Right lobe of liver (tissue), 6 donors: ENCODE data around the gene SCGB1A1. TPM values are rescaled to one million over a fixed set of nuclear protein-coding genes. Genes with fewer than 3 reads are reported as not detected.

ENCODE experiments used
- ATAC-seq, 4 donors: fragments of 200-7000 bp; cut with Tn5 transposase; one replicate each; pipeline ENCODE4 v1.9.1; 2020; ENCODE audit warnings: mild to moderate bottlenecking in 4 of 4, moderate library complexity in 4 of 4
- DNase-seq, 3 donors: peaks; one replicate each; pipeline ENCODE4 v3.0.0-alpha.2; 2020
- H3K27ac ChIP-seq, 3 donors: fragments of 200-600 bp; one replicate each; pipeline ENCODE4 v1.8.0; 2022
- H3K27me3 ChIP-seq, 2 donors: fragments of 200-600 bp; one replicate each; pipeline ENCODE4 v1.8.0; 2022
- H3K36me3 ChIP-seq, 4 donors: fragments of 200-600 bp; sonication (generic) in 1 of 4; one replicate each; pipeline versions ENCODE4 v1.5.1 to v1.8.0; 2017 to 2022; ENCODE audit warnings: control low read depth in 1 of 4
- H3K4me1 ChIP-seq, 4 donors: fragments of 200-600 bp; sonication (generic) in 1 of 4; one replicate each; pipeline versions ENCODE4 v1.5.1 to v1.8.0; 2017 to 2022; ENCODE audit warnings: control low read depth in 1 of 4
- H3K4me3 ChIP-seq, 3 donors: fragments of 200-600 bp; one replicate each; pipeline ENCODE4 v1.8.0; 2022
- H3K9me3 ChIP-seq, 4 donors: fragments of 200-600 bp; sonication (generic) in 1 of 4; one replicate each; pipeline versions ENCODE4 v1.5.1 to v1.8.0; 2017 to 2022; ENCODE audit warnings: control low read depth in 1 of 4
- CTCF ChIP-seq, 4 donors: fragments of 200-600 bp in 3 of 4; fragments of 450-650 bp in 1 of 4; IDR thresholded peaks; one replicate each; pipeline versions ENCODE4 v1.5.1 to v1.8.0; 2016 to 2022; ENCODE audit warnings: antibody characterized with exemption in 4 of 4, mild to moderate bottlenecking in 2 of 4
- POLR2A ChIP-seq: fragments of 450-650 bp; IDR thresholded peaks from one replicate; pipeline ENCODE4 v1.6.1; 2017; ENCODE audit warnings: antibody characterized with exemption, mild to moderate bottlenecking
- WGBS: methylation state at CpG from one replicate; pipeline ENCODE4 v1.1.6; 2018; ENCODE audit warnings: low coverage, low lambda C conversion rate; ENCODE audit not compliant: insufficient coverage; ENCODE audit errors: missing lambda C conversion rate; 5-methylcytosine and 5-hydroxymethylcytosine counted together
- intact Hi-C, 2 donors: fragments of 100-400 bp; cut with DNase I; formaldehyde crosslinking; loops; one replicate each; pipeline versions ENCODE4 v1.11.2 to v1.14.1; 2022
- total RNA-seq, 6 experiments: library from RNA; depleted of rRNA in 2 of 6; stranded (reverse); fragments of >200 nt in 2 of 6; fragmentation: NEBNext Ultra II Directional in 3 of 6; extraction: Animal tissue kit (Norgen Biotek cat#: 25700) in 3 of 6; gene quantifications; one replicate each; pipeline versions ENCODE4 v1.1.0 to v1.2.4, GENCODE V29; 2016 to 2023
- donor health status: DM: no; HTN: yes; CAD: no.
- donor health status: DM: no; HTN: no; CAD: no.
- donor health status: DM: no; HTN: no; CAD: no.
- donor health status: DM: no; HTN: yes; CAD: no.
- donor health status: DM: no; HTN: yes; CAD: no.

SCGB1A1 gene
- total RNA-seq, 6 experiments from 2014 or later, result not detected

DNA sequence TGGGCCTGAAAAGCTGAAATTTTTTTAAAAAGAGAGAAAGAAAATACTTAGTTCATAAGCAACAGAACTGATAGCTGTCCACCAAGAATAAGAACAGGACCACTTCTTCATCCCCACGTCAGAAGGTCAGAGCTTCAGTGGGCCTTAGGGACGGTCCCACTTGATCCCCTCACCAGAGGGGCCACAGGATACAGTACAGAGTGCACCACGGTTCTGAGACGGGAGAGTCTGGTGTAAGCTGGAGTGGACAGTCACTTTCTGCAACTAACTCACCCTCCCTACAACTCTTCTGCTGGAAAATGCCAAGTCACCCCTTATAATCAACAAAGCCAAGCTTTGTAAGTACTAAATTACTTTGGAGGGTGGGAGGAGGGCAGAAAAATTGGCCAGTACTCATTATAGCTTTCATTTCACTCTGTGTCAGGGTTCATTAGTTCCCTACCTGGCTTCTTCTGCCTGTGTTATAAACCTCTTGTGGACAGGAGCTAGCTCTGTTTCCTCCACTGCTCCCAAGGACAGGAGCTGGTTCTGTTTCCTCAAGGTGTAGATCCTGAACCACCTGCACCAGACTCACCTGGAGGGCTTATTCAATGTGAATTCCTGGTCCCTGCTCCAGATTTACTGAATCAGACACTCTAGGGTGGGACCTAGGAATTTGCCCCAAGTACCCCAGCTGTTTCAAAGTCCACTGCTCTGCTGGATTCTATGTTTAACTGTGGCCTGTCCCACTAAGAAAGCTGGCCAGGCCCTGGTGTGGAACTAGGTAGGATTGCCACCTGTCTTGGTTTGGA lies 39.6 kb downstream of the SCGB1A1 start:
- no peaks in the 10 kb centered on the region for H3K27me3 ChIP-seq
- no peaks in the 10 kb centered on the region for H3K36me3 ChIP-seq
- no peaks in the 10 kb centered on the region for H3K9me3 ChIP-seq
- no peak for DNase-seq
- no peak overlapping the region for H3K27ac ChIP-seq
- TF ChIP-seq POLR2A (no peak), CTCF (IDR thresholded peaks at IDR 0.05) (no peak)
- intact Hi-C loops, result no loop called here
- peaks cover 0 to 9% (median 0%) of the 10 kb centered on the region in 4 donors for H3K4me1 ChIP-seq
- 66% methylated on average over 4 of the region's 4 CpGs for WGBS
- peak; percentile 32 to 52 (median 36) for ATAC-seq
- H3K4me3 ChIP-seq, result no peak overlapping the region

DNA sequence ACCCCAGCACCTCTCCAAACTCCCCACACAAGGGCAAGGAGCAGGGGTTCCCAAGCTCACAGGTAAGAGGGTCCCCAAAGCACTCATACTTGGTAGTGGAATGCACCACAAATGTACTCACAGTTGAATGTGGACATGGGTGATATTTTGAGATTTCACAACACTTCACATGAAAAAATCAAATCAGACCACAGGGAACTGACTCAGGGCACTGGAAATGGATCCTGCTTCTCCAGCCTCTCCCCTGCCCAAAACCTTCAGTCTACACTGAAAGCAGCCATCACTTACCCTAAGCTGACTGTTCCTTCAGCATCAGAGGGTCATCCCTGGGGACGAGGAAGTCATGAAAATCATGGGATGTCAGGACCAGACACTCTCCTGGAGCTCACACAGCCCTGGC lies 40.2 kb downstream of the SCGB1A1 start:
- ATAC-seq, result peak in 3 of 4 donors; percentile 13 to 29 (median 22)
- no peak overlapping the region for H3K27ac ChIP-seq

DNA sequence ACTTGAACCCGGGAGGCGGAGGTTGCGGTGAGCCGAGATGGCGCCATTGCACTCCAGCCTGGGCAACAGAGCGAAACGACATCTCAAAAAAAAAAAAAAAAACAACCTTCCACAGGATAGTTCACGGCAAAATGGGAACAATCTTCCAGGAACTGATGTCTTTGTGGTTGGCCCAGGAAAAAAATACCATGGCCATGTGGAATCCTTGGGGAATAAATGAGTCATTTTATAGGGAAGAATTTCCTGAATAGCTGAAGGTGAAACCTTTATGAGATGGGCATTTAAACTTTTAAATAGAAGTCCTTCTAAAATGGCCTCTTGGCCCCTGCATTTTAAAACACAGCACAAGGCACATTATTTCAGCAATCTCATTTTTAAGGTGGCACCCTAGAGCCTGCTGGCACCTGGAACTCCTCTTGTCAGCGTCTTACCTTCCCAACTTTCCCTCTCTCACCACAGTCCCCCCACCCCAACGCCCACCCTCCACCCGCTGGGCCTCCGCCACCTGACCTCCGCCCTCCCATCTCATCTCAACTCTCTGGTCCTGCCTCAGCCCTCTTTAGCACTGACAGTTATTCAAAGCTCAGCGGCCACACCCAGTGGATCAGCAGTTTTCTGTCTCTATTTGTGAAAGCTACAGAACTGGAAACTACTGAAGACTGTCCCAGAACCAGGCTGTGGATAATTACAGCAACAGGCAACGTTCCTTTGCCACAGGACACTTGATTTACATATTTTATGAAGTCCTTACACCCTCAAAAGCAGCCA lies 43.1 kb downstream of the SCGB1A1 start:
- intact Hi-C loops, result no loop called here
- no peak for DNase-seq

More for the DNA sequence above, 40.2 kb downstream of the SCGB1A1 start:
- no peak for TF ChIP-seq POLR2A
- no peak for TF ChIP-seq CTCF (IDR thresholded peaks at IDR 0.05)
- H3K36me3 ChIP-seq, result no peaks in the 10 kb centered on the region
- peaks cover 0 to 9% (median 0%) of the 10 kb centered on the region in 4 donors for H3K4me1 ChIP-seq
- no peaks in the 10 kb centered on the region for H3K9me3 ChIP-seq
- no peak for DNase-seq
- 91% methylated on average over 1 of the region's 1 CpG for WGBS
- intact Hi-C loops, result no loop called here
- no peak overlapping the region for H3K4me3 ChIP-seq
- no peaks in the 10 kb centered on the region for H3K27me3 ChIP-seq

GRCh38 chr11:62462508-62462892 lies 43.7 kb downstream of the SCGB1A1 start:
- Histone ChIP-seq H3K36me3 (no peaks in the 10 kb centered on the region), H3K4me1 (peaks cover 0 to 11% (median 0%) of the 10 kb centered on the region in 4 donors), H3K9me3 (no peaks in the 10 kb centered on the region), H3K27me3 (no peaks in the 10 kb centered on the region), H3K4me3 (no peak overlapping the region), H3K27ac (no peak overlapping the region)
- intact Hi-C loops, result no loop called here
- ATAC-seq (no peak), DNase-seq (no peak)
- TF ChIP-seq POLR2A, result no peak
- TF ChIP-seq CTCF (IDR thresholded peaks at IDR 0.05), result no peak
- WGBS, result 90% methylated on average over 5 of the region's 9 CpGs

More for the DNA sequence above, 43.1 kb downstream of the SCGB1A1 start:
- no peak overlapping the region for H3K27ac ChIP-seq
- TF ChIP-seq POLR2A, result no peak
- no peak for TF ChIP-seq CTCF (IDR thresholded peaks at IDR 0.05)
- peaks cover 0 to 9% (median 0%) of the 10 kb centered on the region in 4 donors for H3K4me1 ChIP-seq
- WGBS, result 80% methylated on average over 8 of the region's 15 CpGs
- H3K4me3 ChIP-seq, result no peak overlapping the region
- H3K27me3 ChIP-seq, result no peaks in the 10 kb centered on the region
- ATAC-seq, result peak in 1 of 4 donors; percentile 28
- no peaks in the 10 kb centered on the region for H3K9me3 ChIP-seq
- no peaks in the 10 kb centered on the region for H3K36me3 ChIP-seq
